GM19238 (cell line): Measurements from ENCODE around the gene NHERF1.
A peak's percentile ranks its signal among the peaks of the same experiment; 100 is the strongest.

Experiments
- DNase-seq: peaks from one replicate; pipeline ENCODE4 v3.0.0; 2011; ENCODE audit warnings: low spot score; ENCODE audit not compliant: insufficient read length

Gene NHERF1

DNA sequence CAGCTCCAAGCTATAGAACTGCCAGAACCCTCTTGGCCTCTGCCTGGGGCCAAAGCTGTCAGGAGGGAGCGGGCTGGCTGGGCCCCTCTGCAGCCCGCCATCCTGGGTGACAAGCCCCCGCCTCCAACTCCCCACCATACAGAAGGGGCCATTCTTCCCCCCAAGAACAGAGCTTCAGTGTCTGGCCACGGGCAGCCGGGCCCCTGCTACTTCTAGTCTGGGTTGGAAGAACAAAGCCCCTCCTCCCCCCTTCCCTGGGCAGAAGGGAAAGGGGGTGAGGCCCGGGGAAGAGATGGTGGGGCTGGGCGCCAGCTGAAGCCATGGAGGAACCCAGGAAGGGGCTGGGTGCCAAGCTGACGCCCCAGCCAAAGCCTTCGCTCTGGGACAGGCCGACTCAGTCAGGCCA, 18.7 kb downstream of the NHERF1 start:
- DNase-seq, result no peak

DNA sequence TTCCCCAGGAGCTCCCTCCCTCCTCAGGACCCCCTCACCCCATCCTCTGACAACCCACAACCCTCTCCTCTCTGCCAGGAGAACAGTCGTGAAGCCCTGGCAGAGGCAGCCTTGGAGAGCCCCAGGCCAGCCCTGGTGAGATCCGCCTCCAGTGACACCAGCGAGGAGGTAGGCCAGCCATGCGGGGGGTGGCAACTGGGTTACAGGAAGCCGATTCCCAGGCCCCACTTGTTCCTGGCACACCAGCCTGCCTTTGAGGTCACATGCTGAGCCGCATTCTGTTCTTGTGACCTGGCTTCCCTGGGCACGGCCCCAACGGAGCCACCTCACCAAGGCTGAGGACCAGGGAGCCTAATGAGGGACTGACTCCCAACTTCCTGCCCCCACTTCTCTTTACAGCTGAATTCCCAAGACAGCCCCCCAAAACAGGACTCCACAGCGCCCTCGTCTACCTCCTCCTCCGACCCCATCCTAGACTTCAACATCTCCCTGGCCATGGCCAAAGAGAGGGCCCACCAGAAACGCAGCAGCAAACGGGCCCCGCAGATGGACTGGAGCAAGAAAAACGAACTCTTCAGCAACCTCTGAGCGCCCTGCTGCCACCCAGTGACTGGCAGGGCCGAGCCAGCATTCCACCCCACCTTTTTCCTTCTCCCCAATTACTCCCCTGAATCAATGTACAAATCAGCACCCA, 19.8 kb downstream of the NHERF1 start:
- DNase-seq, result no peak

DNA sequence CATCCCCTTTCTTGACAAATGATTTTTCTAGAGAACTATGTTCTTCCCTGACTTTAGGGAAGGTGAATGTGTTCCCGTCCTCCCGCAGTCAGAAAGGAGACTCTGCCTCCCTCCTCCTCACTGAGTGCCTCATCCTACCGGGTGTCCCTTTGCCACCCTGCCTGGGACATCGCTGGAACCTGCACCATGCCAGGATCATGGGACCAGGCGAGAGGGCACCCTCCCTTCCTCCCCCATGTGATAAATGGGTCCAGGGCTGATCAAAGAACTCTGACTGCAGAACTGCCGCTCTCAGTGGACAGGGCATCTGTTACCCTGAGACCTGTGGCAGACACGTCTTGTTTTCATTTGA, 20.3 kb downstream of the NHERF1 start:
- DNase-seq, result no peak

DNA sequence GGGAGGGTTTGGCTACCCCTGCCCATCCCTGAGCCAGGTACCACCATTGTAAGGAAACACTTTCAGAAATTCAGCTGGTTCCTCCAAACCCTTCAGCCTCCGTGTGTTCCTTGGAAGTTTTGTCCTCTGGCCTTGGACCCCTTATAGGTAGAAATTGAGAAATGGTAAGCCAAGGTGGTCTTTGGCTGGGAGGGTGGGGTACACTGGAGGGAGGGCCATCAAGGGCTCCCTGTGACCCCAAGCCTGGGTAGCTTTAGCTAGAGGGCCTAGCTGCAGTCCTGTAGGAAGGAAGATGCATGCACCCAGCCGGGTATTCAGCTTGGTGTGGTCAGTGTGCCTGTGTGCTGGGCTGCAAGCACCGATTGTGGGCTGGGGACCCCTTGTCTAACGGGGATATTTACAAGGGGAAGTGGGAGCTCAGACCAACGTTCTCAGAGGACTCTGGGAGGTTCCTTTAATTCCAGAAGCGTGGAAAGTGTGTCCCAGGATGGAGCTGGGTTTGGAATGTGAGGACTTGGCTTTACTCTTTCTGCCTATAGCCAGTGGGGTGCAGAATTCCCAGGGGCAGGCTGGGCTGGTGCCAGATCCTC, 20.9 kb downstream of the NHERF1 start:
- no peak for DNase-seq

DNA sequence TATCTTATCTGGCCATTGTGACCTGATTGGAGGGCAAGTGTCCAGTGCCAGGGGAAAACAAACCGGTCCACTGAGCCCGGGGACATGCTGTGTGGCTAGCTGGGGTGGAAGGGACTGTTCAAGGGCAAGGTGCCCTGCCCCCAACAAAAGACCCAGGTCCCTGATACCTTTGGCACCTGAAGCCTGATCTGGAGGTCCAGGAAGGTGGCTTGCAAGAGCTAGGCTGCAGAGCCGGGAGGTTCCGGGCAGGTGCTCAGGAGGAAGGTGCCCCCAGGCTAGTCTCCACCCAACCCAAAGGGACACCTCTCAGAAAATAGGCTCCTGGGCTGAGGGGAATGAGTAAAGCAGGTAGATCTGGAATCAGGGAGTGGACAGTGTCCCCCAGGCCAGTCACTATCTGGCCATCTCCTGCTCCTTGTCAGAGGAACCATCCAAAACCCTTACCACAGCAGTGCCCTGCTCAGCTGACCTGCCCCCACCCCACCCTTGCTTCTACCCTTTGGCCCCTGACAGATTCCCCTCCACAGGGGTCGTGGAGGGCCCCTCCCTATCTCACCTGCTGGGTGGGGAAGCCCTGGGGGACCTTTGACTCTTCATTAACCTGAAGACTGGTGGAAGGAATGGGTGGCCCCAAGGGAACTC, 21.5 kb downstream of the NHERF1 start:
- no peak for DNase-seq

DNA sequence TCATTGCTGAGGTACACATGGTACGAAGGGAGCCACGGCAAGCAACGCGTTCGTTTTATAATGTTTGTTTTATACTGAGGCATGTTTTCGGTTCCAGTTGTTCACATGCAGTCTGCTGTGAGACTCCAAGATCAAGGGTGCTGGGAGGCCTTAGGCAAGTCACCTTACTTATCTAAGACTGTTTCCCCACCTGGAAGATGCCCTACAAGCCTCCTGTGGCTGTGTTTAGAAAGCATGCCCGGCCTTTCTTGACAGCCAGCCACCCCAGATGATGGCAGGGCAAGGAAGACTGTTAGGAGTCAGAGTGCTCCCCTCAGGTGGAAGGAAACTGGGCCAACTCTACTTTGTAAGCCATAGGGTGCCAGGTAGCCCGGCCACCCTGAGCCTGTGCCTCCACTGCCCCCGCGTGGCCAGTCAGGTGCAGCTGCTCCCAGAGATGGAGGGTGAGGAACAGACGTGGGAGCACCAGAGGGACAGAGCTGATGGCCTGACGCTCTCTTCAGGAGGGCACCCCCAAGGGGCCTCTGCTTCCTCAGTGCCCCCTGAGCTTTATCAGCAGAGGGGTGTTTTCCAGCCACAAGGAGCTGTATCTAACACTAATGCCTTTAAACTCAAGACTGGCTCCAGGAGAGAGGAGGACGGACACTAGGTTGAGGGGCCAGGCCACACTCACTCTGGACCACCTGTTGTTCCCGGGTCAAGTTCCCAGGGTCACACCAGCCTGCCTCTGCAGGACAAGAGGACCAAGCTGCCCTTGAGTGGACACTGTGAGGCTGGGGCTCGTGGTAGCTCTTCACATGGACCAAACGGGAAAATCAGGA, 22.3 kb downstream of the NHERF1 start:
- DNase-seq, result peak; percentile 71

DNA sequence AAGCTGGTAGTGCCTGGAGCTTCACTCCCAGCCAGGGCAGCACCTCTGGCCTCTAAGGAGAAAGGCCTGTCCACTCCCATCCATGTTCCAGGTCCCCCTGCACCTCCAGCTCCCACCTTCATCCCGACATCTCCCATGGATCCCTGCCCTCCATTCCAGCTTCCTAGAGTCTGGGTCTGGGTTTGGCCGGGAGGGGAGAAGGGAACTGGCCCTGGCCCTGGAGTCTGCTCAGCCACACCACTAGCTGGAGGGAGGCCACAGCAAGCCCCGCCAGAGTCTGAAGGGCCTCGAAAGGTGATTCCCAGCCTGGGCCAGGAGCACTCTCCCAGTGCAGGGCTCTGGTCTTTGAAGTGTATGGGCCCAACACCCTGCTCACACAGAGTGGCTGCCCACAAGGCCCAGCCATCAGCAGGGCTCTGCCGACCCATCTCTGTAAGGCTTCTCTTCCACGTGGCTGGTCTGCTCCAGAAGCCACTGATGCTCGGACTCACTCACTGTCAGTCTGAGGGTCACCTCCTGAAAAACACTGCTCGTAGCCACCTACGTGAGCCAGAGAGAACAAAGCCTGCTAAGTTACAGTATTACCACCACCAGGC, 23.0 kb downstream of the NHERF1 start:
- no peak for DNase-seq

DNA sequence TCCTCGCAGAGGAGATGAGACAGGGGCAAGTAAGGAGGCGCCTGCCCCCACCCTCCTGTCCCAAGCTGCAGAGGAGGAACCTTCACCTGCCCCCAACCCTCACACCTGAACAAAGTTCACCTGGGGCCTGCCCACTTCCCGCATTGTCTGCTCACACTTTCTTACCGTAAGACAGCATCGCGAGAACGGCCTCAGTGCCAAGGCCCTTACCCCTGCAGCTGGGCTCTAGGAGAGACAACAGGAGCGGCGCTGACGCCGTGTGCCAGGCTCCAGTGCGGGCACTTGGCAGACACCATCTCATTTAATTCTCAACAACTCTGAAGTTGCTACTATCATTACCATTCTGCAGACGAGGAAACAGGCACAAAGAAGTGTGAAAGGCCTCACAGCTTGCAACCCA, 23.6 kb downstream of the NHERF1 start:
- no peak for DNase-seq

DNA sequence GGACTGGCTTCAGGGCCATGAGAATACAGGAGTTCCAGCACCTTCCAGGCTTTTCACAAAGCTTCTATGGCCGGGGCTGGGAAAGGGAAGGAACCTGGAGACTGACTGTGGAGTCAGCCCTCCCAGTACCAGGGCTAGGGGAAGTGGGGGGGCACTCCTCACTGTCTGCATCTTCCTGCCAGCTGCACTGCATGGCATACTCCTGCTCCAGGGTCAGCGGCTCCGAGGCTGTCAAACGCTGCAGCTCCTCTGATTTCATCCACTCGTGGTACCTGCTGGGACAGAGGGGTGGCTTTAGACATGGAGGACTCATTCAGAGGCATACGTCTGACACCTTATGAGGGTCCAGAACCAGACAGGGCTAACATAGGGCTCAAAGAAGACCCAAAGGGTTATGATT, 25.0 kb downstream of the NHERF1 start:
- DNase-seq, result no peak

DNA sequence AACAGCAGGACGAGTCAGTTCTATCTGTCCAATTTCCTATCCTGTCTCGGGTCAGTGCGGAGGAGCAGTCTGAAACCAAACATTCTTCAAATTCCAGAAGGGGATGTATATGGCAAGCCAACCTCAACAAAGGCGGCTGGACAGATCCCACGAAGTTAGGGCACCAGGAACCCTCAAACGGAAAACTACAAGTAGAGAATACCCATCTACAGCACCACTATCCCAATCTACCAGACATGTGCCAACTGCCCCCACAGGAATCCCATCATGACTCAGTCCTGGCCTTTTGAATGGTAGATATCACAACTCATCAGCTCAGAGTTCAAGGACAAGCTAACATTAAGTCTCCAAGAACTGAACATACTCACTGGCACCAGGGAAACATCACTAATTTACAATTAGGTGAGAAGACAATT, 25.5 kb downstream of the NHERF1 start:
- DNase-seq, result no peak

DNA sequence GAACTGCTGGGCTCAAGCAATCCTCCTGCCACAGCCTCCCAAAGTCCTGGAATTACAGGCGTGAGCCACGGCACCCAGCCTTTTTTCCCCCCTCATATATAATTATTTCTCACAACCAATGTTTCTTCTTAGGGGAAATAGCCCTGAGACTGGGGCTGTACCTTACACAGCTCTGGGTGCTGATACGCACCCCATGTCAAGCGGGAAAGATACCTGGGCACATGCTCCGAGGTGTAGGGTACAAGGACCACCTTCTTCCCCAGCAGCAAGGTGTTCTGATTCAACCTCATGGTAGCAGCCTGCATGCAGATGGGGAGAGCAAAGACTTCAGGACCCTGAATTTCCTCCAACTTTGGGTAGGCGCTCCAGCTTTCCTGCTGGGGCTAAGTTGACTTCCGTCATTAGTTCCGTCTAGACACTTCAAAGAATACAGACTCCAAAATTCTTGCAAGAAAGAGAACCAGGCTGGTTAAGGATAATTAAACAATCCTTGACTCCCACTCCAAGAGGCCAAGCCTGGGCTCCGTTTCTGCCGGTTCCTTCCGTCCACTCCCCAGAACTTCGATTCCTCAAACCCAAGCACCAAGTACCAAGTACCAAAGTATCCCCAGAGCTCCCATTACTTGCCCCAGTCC, 27.1 kb downstream of the NHERF1 start:
- DNase-seq, result no peak

DNA sequence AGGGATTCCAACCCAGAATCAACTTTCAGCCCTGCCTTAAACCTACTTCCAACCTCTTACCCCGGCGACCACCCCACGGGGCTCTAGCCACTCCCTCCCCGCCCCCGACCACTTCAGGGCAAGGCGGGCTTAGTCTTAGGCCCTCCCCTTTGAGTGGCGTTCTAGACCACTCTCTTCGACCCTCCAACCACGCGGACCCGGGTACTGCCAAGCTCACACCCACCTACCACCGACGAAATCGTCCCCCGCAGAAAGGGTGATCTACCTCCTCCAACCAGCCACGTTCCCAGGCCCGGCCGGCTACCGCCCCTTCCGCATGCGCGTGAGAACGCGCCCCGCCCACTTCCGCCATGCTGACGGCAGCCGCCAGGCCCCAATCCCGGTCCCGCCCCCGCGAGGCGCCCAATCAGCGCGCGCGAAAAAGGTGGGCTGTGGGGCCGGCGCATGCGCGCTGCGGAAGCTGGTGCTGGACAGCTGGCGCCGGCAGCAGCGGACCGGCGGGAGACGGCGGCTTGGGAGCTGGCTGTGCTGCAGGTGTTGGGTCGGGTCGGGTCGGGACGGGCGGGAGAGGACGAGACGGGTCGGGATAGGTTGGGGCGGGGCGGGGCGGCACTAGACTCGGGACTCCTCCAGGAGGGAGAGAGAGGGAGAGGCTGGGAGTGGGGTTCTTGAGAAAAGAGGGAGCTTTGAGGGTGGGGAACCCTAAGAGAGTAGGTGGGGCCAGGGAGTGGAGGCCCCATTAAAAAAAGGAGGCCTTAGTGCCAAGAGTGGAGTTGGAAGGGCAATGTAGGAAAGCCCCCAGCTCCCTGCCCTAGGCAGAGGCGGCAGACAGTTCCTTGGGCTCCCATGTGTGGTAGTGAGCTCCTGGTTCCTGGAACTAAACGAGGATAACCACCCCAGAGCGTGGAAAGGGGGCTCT, 27.9 kb downstream of the NHERF1 start, which contains the start of gene NAT9:
Gene NAT9 (minus strand): TSS at position 302 of the 919 bp plus-strand sequence. CDS start 647 bp downstream, outside the sequence.
- peak; percentile 99 for DNase-seq

DNA sequence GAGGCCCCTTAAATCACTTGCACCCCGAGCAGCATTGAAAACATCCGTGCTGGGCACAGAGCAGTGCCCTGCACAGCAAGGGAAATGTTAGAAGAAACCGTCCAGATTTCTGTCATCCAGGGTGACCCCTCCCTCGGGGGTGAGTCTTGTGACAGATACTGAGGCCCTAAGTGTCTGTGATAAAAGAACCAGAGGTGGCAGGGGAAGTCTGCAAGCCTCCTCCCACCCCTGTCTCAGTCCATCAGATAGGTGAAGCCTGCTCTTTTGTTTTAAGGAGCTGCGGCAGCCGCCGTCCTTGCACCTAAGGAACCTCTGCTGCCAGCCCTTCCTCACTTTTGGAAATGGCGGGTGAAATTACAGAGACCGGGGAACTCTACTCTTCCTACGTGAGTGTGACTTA, 28.6 kb downstream of the NHERF1 start:
- DNase-seq, result no peak

DNA sequence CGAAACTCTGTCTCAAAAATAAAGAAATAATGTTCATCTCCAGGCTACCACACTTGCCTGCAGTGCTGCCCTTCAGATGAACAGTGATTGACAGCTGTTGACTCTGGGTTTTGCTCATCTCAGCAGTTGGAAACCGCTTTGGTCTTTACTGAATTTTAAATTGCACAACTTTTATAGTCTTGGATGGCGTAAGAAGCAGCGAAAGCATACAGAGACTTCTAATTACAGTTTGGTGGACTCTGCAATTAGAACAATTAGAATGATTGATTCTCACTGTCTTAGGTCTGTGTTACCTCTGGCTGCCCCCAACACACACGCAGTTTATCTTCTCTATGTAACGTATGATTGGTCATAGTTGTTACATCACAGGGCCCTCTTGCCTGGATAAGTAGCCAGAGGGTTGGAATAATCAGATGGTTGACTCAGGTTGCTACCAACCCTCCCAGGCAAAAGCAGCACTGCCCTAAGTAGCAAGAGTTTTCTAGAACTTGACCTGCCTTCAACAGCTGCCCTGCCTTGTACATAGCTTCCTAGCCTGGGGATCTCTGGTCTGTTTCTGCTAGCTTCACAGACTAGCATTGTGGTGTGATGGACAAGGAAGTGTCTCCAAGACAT, 29.6 kb downstream of the NHERF1 start:
- no peak for DNase-seq

DNA sequence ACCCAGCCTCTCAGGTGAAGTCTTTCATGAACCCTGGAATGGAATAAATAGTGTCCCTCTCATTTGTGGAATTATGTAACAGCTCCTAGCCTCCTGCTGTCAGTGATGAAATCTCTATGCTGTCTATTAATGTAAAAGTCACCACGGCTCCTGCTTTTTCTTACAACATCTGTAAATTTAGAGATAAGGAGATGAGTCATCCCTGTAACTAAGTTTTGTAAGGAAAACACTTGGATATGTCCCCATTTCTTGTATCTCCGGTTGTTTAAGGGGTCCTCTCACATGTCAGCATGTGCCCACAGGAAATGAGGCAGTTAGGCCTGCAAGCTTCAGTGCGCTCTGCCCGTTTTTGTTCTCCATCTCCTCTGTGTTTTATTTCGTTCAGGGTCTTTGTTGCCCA, 30.5 kb downstream of the NHERF1 start:
- no peak for DNase-seq

DNA sequence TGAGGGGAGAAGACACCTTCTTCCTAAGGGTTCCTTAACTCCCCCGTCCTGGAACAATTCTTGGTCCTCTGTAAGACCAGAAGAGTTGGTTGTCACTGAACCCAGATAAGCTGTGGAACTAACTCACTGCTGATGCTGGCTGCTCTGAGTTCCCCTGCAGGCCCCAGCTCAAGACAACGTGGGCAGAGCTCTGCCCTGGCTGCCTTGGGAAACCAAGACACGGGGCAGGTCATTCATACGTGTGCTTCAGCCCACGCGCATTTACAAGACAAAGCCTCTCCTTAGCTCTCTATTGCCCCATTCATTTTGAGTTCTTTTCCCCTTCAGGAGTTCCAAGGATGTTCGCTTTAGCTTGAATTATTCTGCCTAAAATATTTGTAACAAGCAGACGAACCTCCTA, 31.1 kb downstream of the NHERF1 start:
- DNase-seq, result no peak

DNA sequence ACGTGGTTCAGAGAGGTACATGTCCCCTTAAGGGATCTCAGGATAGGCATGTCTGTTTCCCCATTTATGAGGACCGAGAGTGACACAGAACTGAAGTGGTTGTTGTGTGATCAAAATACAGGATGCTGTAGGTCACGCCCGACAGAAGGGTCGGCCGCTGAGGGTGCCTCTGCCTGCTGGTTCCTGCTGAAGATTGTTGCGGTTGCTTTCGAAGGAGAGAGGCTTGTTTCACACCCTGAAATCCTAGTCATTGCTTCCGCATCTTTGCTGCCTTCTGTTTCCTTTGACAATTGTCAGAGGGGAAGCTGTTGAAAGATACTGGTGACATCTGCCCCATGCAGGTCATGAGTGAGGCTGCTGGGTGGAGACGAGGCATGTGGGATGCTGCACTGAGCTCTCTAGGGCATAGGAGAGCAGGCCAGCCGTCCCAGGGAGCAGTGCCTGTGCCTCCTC, 31.5 kb downstream of the NHERF1 start:
- DNase-seq, result peak; percentile 57

DNA sequence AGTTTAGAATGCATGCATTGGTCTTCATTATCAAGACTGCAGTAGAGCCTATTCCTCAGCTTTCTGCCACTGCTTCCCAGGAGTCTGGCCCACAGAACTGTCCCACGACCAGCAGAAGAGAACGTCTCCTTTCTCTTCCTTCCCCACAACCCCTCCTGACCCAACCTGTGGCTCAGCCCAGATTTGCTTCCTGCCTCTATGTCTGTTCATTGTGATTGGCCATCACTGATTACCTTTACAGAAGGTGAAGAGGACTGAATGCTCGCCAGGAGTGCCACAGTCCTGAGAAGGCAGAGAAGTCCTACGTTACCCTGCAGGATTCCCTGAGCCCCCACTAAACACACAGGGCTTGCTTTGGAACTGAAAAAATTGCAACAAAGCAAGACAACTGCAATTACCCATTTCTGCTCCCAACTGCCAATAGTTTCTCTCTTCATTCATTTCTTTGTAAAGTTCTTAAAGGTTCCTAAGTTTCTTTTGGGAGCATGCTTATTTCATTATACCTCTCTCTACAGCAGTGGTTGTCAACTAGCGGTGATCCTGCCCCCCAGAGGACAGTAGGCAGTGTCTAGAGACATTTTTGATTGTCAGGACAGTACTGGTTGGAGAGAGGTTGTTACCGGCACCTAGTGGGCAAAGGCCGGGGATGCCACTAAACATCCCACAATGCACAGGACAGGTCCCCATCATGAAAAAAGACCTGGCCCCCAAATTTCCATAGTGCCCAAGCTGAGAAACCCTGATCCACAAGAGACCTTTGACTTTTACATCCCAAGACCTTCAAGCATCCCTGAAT, 32.2 kb downstream of the NHERF1 start:
- no peak for DNase-seq

DNA sequence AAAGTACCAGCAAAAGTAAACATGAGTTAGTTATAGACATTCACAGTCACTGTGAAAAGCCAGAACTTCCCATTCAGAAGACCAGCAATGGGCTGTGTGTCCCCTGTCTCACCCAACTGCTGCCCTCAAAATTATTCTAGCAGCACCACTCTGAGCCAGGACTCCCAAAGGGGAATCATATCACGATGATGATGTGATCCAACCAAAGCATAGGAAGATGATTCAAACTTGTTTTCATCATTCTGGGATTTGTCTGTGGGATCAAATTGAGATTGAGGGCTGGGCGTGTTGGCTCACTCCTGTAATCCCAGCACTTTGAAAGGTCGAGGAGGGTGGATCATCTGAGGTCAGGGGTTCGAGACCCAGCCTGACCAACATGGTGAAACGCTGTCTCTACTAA, 34.1 kb downstream of the NHERF1 start:
- DNase-seq, result no peak
